Common myeloid progenitor, CD34-positive (primary cell): ENCODE results near the gene CCL19.

Experiments used
- CTCF ChIA-PET: fragments of 350-600 bp; sonication (Branson Sonifier 250); formaldehyde crosslinking; loops from one replicate; lab custom pipeline; 2021; ENCODE audit warnings: antibody characterized with exemption; lab: Charles Lee
- POLR2A ChIA-PET: fragments of 350-600 bp; sonication (Branson Sonifier 250); formaldehyde crosslinking; loops from one replicate; lab custom pipeline; 2021; ENCODE audit warnings: antibody characterized with exemption; lab: Charles Lee
- DNase-seq, 3 donors: peaks; one replicate each; pipeline versions ENCODE4 v3.0.0 to v3.0.0-alpha.2; 2013
- H3K27ac ChIP-seq, 2 experiments: 1 replicate in 1 of 2; 2 replicates in 1 of 2; pipeline ENCODE4 v1.7.0; 2013; ENCODE audit warnings: inconsistent platforms in 2 of 2, low read length in 2 of 2, mild to moderate bottlenecking in 2 of 2, low read depth in 1 of 2, moderate library complexity in 1 of 2; ENCODE audit not compliant: severe bottlenecking in 2 of 2, insufficient read depth in 1 of 2, poor library complexity in 1 of 2
- H3K27me3 ChIP-seq, 5 experiments: replicated peaks in 2 of 5; 1 replicate in 3 of 5; 2 replicates in 2 of 5; pipeline versions ENCODE4 v1.6.1 to v1.7.0; 2013; ENCODE audit warnings: low read length in 4 of 5, mild to moderate bottlenecking in 2 of 5, moderate library complexity in 2 of 5, inconsistent platforms in 1 of 5; ENCODE audit not compliant: insufficient read depth in 5 of 5, control insufficient read depth in 4 of 5
- H3K36me3 ChIP-seq, 4 experiments: 1 replicate in 2 of 4; 2 replicates in 2 of 4; pipeline versions ENCODE4 v1.6.1 to v1.7.0; 2013; ENCODE audit warnings: low read length in 3 of 4, control low read depth in 1 of 4, mild to moderate bottlenecking in 1 of 4; ENCODE audit not compliant: control insufficient read depth in 4 of 4, insufficient read depth in 4 of 4
- H3K4me1 ChIP-seq, 4 experiments: 1 replicate in 3 of 4; 2 replicates in 1 of 4; pipeline versions ENCODE4 v1.6.1 to v1.7.1; 2013; ENCODE audit warnings: low read length in 3 of 4, mild to moderate bottlenecking in 3 of 4, control low read depth in 1 of 4, inconsistent platforms in 1 of 4, moderate library complexity in 1 of 4; ENCODE audit not compliant: control insufficient read depth in 4 of 4, insufficient read depth in 4 of 4; ENCODE audit errors: control extremely low read depth in 1 of 4
- H3K4me3 ChIP-seq, 7 experiments: 1 replicate in 4 of 7; 2 replicates in 3 of 7; pipeline versions ENCODE4 v1.5.1 to v1.7.0; 2013; ENCODE audit warnings: mild to moderate bottlenecking in 7 of 7, low read length in 6 of 7, moderate library complexity in 6 of 7, inconsistent platforms in 2 of 7, low read depth in 2 of 7, control low read depth in 1 of 7; ENCODE audit not compliant: insufficient read depth in 4 of 7, control insufficient read depth in 1 of 7; ENCODE audit errors: extremely low read depth in 1 of 7
- H3K9me3 ChIP-seq, 5 experiments: 1 replicate in 4 of 5; 2 replicates in 1 of 5; pipeline versions ENCODE4 v1.6.1 to v1.7.1; 2013; ENCODE audit warnings: low read length in 4 of 5, mild to moderate bottlenecking in 2 of 5, inconsistent platforms in 1 of 5, low read depth in 1 of 5, moderate library complexity in 1 of 5; ENCODE audit not compliant: control insufficient read depth in 4 of 5, insufficient read depth in 2 of 5; ENCODE audit errors: control extremely low read depth in 1 of 5
- WGBS: methylation state at CpG from one replicate; pipeline ENCODE4 v1.1.5; 2013; ENCODE audit not compliant: insufficient coverage; 5-methylcytosine and 5-hydroxymethylcytosine counted together

Gene CCL19

GRCh38 chr9:34656992-34657391 lies 34.1 kb downstream of the CCL19 start:
- Histone ChIP-seq H3K27ac (no peak overlapping the region), H3K27me3 (no peaks in the 10 kb centered on the region), H3K4me1 (peaks cover 0 to 19% (median 17%) of the 10 kb centered on the region in 4 experiments), H3K36me3 (peaks cover 0 to 7% (median under 1%) of the 10 kb centered on the region in 4 experiments), H3K4me3 (no peak overlapping the region), H3K9me3 (no peaks in the 10 kb centered on the region)
- DNase-seq = no peak
- 100% methylated on average over 2 of the region's 5 CpGs for WGBS
- POLR2A ChIA-PET = no interaction called here
- CTCF ChIA-PET = interaction anchor here (0.8 to 10.6 kb wide), 3 partner anchors 11 to 39 kb away, joined by 3 to 96 read pairs (median 3); partner anchors contain the start of gene GALT

GRCh38 chr9:34655394-34655793 lies 35.7 kb downstream of the CCL19 start:
- no peak for DNase-seq
- Histone ChIP-seq H3K4me3 (no peak overlapping the region), H3K27me3 (no peaks in the 10 kb centered on the region), H3K9me3 (no peaks in the 10 kb centered on the region), H3K27ac (no peak overlapping the region), H3K4me1 (peaks cover 0 to 20% (median 18%) of the 10 kb centered on the region in 4 experiments), H3K36me3 (peaks cover 0 to 11% (median 7%) of the 10 kb centered on the region in 4 experiments)
- ChIA-PET POLR2A (no interaction called here), CTCF (interaction anchor here (10.6 kb wide), 1 partner anchor 9 kb away, joined by 96 read pairs; the partner anchor contains the start of gene GALT)
- WGBS = 85% methylated on average over 5 of the region's 5 CpGs

GRCh38 chr9:34654323-34655051 lies 36.6 kb downstream of the CCL19 start:
- H3K27me3 ChIP-seq = no peaks in the 10 kb centered on the region
- H3K4me1 ChIP-seq = peaks cover 0 to 24% (median 19%) of the 10 kb centered on the region in 4 experiments
- WGBS = 90% methylated on average over 2 of the region's 11 CpGs
- no peak overlapping the region for H3K27ac ChIP-seq
- no peak overlapping the region for H3K4me3 ChIP-seq
- DNase-seq = no peak
- peaks cover 0 to 20% (median 8%) of the 10 kb centered on the region in 4 experiments for H3K36me3 ChIP-seq
- no peaks in the 10 kb centered on the region for H3K9me3 ChIP-seq
- CTCF ChIA-PET = interaction anchor here (1.4 to 2.0 kb wide), 2 partner anchors 9 to 153 kb away, joined by 3 to 6 read pairs; no protein-coding TSS in a partner anchor
- POLR2A ChIA-PET = no interaction called here

- Histone ChIP-seq H3K36me3 (peaks cover 3 to 30% (median 16%) of the 10 kb centered on the region in 4 experiments), H3K27ac (no peak overlapping the region), H3K27me3 (no peaks in the 10 kb centered on the region), H3K4me1 (peaks cover 0 to 24% (median 19%) of the 10 kb centered on the region in 4 experiments), H3K9me3 (no peaks in the 10 kb centered on the region), H3K4me3 (no peak overlapping the region)
- ChIA-PET POLR2A (no interaction called here), CTCF (interaction anchor here (1.0 to 2.0 kb wide), 5 partner anchors 8 to 152 kb away, joined by 3 to 6 read pairs (median 3); no protein-coding TSS in a partner anchor)
- no peak for DNase-seq
- WGBS = 53% methylated on average over 8 of the region's 11 CpGs
Measured at GRCh38 chr9:34653151-34654072, 37.7 kb downstream of the CCL19 start.

GRCh38 chr9:34652602-34653000 lies 38.5 kb downstream of the CCL19 start:
- Histone ChIP-seq H3K4me1 (peaks cover 2 to 27% (median 26%) of the 10 kb centered on the region in 4 experiments), H3K9me3 (no peaks in the 10 kb centered on the region), H3K27ac (no peak overlapping the region), H3K4me3 (peak overlapping the region in 1 of 7 experiments; percentile 29), H3K27me3 (no peaks in the 10 kb centered on the region), H3K36me3 (peaks cover 6 to 37% (median 17%) of the 10 kb centered on the region in 4 experiments)
- no peak for DNase-seq
- WGBS = 77% methylated on average over 5 of the region's 5 CpGs
- CTCF ChIA-PET = interaction anchor here (1.0 kb wide), 1 partner anchor 15 kb away, joined by 3 read pairs; no protein-coding TSS in a partner anchor
- POLR2A ChIA-PET = no interaction called here

- ChIA-PET POLR2A (no interaction called here), CTCF (interaction anchor here (2.3 kb wide), 1 partner anchor 9 kb away, joined by 8 read pairs; the partner anchor contains the start of gene CCL27)
- no peak within 1 kb of the TSS for H3K27ac ChIP-seq
- no peaks in the 10 kb centered on the region for H3K9me3 ChIP-seq
- WGBS = 48% methylated on average over 19 of the region's 24 CpGs
- peak within 1 kb of the TSS in 2 of 7 experiments; percentile 25 to 29 for H3K4me3 ChIP-seq
- peak in 2 of 3 donors; percentile 61 to 66 for DNase-seq
- H3K36me3 ChIP-seq = peaks cover 6 to 37% (median 17%) of the 10 kb centered on the region in 4 experiments
- no peaks in the 10 kb centered on the region for H3K27me3 ChIP-seq
- H3K4me1 ChIP-seq = peaks cover 7 to 33% (median 31%) of the 10 kb centered on the region in 4 experiments
Measured at GRCh38 chr9:34651876-34652601, 39.0 kb downstream of the CCL19 start, which contains the start of gene IL11RA. Gene IL11RA (plus strand): TSS chr9:34652185. CDS start chr9:34655218, 3,033 bp downstream.
